ENCODE measurements around the gene MVB12B. TPM values are rescaled to one million over a fixed set of nuclear protein-coding genes. Genes with fewer than 3 reads are reported as not detected.

Gene MVB12B
- total and polyA plus RNA-seq, 2 of the 4 experiments (the other 2 are of a cell fraction): 2.0 to 4.0 TPM

- in situ Hi-C loops (cut with MboI; ENCODE audit: low sequenced_read_pairs): no loop called here
- H4K8ac ChIP-seq (ENCODE audit: low read depth in 2 of 2, low read length in 2 of 2): peak overlapping the region; percentile 87 to 98
- DNase-seq (no peak), ATAC-seq (ENCODE audit: low read depth) (no peak)
- H3K36me3 ChIP-seq (ENCODE audit: control insufficient read depth, insufficient read depth, low read length): no peaks in the 10 kb centered on the region
- BruUV-seq (replicated peaks): no TSS peak
- CTCF ChIA-PET: no interaction called here
- no peak overlapping the region; the same call in 1 of the 2 replicates for H3K9ac ChIP-seq (ENCODE audit: low read depth, low read length)
- no peaks in the 10 kb centered on the region; the same call in 1 of the 2 replicates for H4K20me1 ChIP-seq (ENCODE audit: insufficient read depth, low read length)
- no peak overlapping the region; the same call in 1 of the 2 replicates for H3K27ac ChIP-seq (ENCODE audit: insufficient read depth, low read length)
- TF ChIP-seq FOS (IDR thresholded peaks at IDR 0.05; ENCODE audit: low read depth, low read length) (no peak), BHLHE40 (IDR thresholded peaks at IDR 0.05; ENCODE audit: low read depth, low read length) (no peak), RCOR1 (IDR thresholded peaks at IDR 0.05; ENCODE audit: insufficient replicate concordance, low read length) (no peak), MAZ (IDR thresholded peaks at IDR 0.05; ENCODE audit: borderline replicate concordance, low read depth, low read length) (no peak), MAFK (IDR thresholded peaks at IDR 0.05; ENCODE audit: low read depth, low read length) (no peak), CHD1 (IDR thresholded peaks at IDR 0.05; ENCODE audit: low read depth, low read length) (no peak), CEBPB (IDR thresholded peaks at IDR 0.05; ENCODE audit: low read depth, low read length) (no peak), MXI1 (IDR thresholded peaks at IDR 0.05; ENCODE audit: borderline replicate concordance, low read depth, low read length) (no peak), CTCF (conservative IDR thresholded peaks at IDR 0.05; ENCODE audit: low read depth, low read length) (no peak)
- TF ChIP-seq, protein P1, sequence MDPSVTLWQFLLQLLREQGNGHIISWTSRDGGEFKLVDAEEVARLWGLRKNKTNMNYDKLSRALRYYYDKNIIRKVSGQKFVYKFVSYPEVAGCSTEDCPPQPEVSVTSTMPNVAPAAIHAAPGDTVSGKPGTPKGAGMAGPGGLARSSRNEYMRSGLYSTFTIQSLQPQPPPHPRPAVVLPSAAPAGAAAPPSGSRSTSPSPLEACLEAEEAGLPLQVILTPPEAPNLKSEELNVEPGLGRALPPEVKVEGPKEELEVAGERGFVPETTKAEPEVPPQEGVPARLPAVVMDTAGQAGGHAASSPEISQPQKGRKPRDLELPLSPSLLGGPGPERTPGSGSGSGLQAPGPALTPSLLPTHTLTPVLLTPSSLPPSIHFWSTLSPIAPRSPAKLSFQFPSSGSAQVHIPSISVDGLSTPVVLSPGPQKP (IDR thresholded peaks at IDR 0.05; ENCODE audit: borderline replicate concordance, low read depth, low read length): no peak
- peak overlapping the region; percentile 85 for H3K4me2 ChIP-seq (ENCODE audit: low read depth, low read length)
- no peaks in the 10 kb centered on the region for H3K27me3 ChIP-seq (ENCODE audit: control insufficient read depth, insufficient read depth, low read length)
- no peak overlapping the region for H2AK5ac ChIP-seq (ENCODE audit: low read depth, low read length)
- H3K9me1 ChIP-seq (ENCODE audit: insufficient read depth, low read length): peaks cover 9% of the 10 kb centered on the region
- peak overlapping the region; percentile 80; the same call in 1 of the 2 replicates for H3K4me3 ChIP-seq (ENCODE audit: insufficient read depth, low read depth, low read length)
- H4K5ac ChIP-seq (ENCODE audit: low read depth, low read length): peak overlapping the region; percentile 89
- 0 out of 2 replicates have a peak overlapping the region, but pooled peaks have one; percentile 27 for H4K91ac ChIP-seq (ENCODE audit: insufficient read depth, low read depth, low read length)
- POLR2A ChIA-PET (ENCODE audit: unreplicated experiment): no interaction called here
- no peak overlapping the region for H2BK5ac ChIP-seq (ENCODE audit: low read depth, low read length, poor library complexity, severe bottlenecking)
- H3K23ac ChIP-seq (ENCODE audit: low read depth, low read length): no peak overlapping the region; the same call in 1 of the 2 replicates
- peaks cover 4% of the 10 kb centered on the region for H3K9me3 ChIP-seq (ENCODE audit: control insufficient read depth, insufficient read depth, low read length)
- no peak overlapping the region for H2BK20ac ChIP-seq (ENCODE audit: low read depth, low read length)
- no peak overlapping the region for H2BK15ac ChIP-seq (ENCODE audit: low read depth, low read length)
- dilution Hi-C loops (cut with HindIII; ENCODE audit: low sequenced_read_pairs, unreplicated experiment): no loop called here
- H2AK9ac ChIP-seq (replicated peaks; ENCODE audit: low read depth, low read length, poor library complexity): peak overlapping the region; percentile 4
- H3K4ac ChIP-seq (ENCODE audit: low read depth, low read length): peak overlapping the region; percentile 63
- peaks cover 17 to 31% of the 10 kb centered on the region in 2 experiments for H3K79me1 ChIP-seq (ENCODE audit: low read depth in 1 of 2, low read length in 2 of 2)
- peaks cover 6% of the 10 kb centered on the region for H3K4me1 ChIP-seq (ENCODE audit: control insufficient read depth, insufficient read depth, low read length)
- no peak overlapping the region for H3K18ac ChIP-seq (ENCODE audit: low read depth, low read length)
- H2BK120ac ChIP-seq (ENCODE audit: low read depth, low read length): no peak overlapping the region
- no peak overlapping the region for H3K56ac ChIP-seq (ENCODE audit: extremely low read depth, insufficient read depth, low read length)
- intact Hi-C loops (cut with micrococcal nuclease): no loop called here
- 100% methylated on average over 1 of the region's 6 CpGs; no CpG with 5 or more reads in 1 of the 2 experiments for WGBS, 2 experiments (ENCODE audit: extremely low coverage in 2 of 2, insufficient read length in 1 of 2)
- H3K14ac ChIP-seq (replicated peaks; ENCODE audit: low read depth, low read length): no peak overlapping the region
- peak overlapping the region; percentile 92 for H2AFZ ChIP-seq (replicated peaks; ENCODE audit: low read length, poor library complexity)
Observed at GRCh38 chr9:126325821-126326220, 808 bp upstream of the MVB12B start.
